ENCODE measurements around the gene RAI1.
A peak's percentile ranks its signal among the peaks of the same experiment; 100 is the strongest.

Gene RAI1

DNA sequence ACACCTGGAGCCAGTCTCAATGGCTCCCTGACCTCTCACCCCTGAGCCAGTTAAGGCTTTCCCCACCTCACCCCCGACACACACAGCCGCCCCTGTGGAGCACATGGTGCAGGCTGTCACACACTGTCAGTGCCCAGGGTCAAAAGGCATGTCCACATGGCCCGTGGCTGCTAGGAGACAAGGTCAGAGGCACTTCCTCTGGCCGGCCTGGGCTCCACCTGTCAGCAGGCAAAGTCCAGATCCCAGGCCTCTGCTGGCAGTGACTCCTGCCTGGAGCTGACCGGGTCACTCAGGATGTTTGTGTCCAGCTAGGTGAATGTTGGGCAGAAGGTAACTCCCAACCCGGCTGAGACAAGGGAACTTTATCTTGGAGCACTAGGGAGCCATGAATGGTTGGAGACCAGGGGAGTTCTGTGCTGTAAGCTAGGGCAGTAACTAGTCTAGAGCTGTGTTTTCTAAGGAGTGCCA lies 149.5 kb downstream of the RAI1 start:
- no peak for DNase-seq (ENCODE audit: low read depth)
- H3K4me3 ChIP-seq (ENCODE audit: low read depth, low read length): no peak overlapping the region

DNA sequence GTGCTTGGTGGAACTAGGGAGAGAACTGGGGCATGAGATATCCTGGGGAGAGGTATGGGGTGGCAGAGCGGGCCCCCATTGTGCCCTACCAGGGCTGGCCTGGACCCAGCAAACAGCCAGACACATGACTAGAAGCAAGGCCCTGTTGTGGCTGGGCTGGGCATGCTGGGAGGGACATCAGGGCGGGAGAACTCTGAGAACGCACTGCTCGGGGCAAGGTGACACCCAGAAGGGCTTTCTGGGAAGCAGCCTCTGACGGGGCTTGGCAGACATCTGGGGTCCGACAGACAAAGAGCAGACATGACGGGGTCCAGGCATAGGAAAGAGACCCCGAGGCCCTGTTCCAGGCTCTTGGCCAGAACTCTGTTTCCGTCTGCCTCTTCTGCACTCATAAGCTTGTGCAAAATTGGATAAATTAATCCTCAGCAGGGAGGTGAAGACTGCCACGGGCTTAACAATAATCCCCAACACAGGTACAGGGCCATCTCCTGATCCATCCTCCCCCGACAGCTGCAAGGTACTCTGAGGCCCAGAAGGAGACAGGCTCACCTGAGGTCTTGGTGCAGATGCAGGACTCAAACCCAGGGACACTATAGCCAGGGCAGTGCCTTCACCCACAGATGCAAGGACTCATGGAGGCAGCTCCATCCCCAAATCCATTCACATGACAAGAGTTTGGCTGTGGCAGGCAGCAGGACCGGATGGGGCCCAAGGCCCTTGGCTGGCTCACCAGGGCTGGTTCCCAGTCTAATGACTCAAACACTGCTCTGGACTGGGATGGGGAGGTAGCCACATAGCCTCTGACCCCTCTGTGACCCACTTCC lies 150.2 kb downstream of the RAI1 start:
- DNase-seq (ENCODE audit: low read depth): no peak
- H3K4me3 ChIP-seq (ENCODE audit: low read depth, low read length): no peak overlapping the region

DNA sequence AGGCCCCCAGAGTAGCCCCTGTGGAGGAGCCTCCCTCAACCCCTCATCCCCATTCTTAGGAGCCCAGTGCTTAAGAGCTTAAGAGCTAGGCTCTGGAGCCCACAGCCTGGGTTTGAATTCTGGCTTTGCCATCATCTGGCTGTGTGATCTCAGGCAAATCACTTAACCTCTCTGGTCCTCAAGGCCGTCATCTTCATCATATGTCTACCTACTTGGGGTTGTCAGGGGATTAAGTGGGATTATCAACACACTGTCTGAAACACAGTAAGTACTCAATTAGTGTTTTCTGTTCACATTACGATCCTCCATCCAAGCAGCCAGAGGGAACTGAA lies 150.7 kb downstream of the RAI1 start:
- no peak overlapping the region for H3K4me3 ChIP-seq (ENCODE audit: low read depth, low read length)
- DNase-seq (ENCODE audit: low read depth): no peak

DNA sequence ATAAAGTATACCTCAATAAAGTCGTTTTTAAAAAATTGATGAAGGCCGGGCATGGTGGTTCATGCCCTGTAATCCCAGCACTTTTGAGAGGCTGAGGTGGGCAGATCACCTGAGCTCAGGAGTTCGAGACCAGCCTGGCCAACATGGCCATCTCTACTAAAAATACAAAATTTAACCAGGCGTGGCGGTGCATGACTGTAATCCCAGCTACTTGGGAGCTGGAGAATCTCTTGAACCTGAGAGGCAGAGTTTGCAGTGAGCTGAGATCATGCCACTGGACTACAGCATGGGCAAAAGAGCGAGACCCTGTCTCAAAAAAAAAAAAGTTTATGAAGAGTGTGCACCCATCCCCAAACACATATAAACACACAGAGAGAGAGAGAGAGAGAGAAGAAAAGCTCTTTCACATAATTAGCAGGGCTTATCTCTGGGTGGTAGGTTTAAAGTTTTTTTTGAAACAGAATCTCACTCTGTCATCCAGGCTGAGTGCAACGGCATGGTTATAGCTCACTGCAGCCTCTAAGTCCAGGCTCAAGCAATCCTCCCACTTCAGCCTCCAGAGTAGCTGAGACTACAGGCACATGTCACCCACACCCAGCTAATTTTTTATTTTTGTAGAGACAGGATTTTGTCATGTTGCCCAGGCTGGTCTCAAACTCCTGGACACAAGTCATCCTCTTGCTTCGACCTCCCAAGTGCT lies 152.6 kb downstream of the RAI1 start:
- no peak overlapping the region for H3K4me3 ChIP-seq (ENCODE audit: low read depth, low read length)
- no peak for DNase-seq (ENCODE audit: low read depth)

- peak overlapping the region; percentile 79 for H3K4me3 ChIP-seq (ENCODE audit: low read depth, low read length)
- no peak for DNase-seq (ENCODE audit: low read depth)
Observed at GRCh38 chr17:17834974-17835373, 153.7 kb downstream of the RAI1 start.

DNA sequence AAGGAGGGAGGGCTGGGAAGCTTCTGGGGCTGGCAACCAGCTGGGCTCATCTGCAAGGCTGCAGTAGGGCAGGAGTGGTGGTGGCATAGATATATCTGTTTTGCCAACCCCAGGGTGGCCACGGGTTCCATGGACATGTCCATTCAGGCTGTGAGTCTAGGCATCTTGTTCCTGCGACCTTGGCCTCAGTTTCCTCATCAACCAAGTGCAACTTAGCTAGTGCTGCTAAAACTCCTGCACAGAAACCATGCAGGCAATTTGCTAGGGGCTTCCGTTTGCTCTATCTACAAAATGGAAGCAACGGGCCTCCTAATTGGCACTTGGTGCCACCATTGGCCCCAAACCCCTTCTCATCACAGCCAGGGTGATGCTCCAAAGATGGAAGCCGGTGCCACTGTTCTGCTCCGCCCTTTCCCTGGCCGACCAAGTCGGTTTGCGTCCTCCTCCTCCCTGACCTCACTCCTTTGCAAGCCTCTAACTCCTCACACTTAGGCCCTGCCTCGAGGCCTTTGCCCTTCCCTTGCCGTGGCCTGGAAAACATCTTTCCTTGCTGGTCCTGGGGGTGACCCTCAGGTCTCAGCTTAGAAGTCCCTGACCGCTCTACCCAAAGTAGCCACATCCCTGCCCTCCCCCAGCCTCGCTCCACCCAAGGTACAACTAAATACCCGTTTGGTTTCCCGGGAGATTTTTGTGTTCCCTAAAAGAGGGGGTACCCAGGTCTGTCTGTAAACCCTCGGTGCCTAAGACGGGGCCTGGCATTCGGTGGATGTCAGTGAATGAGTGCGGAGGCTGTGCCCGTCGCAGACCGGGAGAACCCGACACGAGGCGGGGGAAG lies 154.4 kb downstream of the RAI1 start:
- peak overlapping the region; percentile 79 for H3K4me3 ChIP-seq (ENCODE audit: low read depth, low read length)
- DNase-seq (ENCODE audit: low read depth): no peak

DNA sequence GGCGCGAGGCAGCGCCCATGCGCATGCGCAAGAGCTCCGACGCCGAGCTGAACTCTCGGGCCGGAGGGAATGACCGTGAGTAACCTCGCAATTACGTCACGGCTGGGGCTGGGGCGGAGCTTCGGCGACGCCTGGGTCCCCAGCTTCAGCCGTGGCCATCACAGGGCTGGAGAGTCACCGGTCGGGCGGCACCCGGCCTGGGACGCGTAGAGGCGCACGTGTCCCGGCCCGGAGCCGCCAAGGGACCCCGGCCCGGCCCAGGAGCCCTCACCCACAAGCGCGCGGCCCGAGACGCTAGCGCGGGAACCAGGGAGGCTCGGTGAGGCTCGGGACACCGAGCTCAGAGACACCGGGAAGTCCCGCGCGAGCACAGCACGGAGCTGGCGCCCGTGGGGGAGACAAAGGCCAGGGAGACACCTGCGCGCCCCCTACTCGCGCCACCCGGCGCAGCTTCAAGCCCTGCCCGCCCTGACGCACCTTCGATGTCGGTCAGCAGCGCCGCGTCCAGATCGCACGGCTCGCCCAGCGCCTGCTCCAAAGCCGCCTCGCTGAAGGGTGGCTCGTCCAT lies 155.1 kb downstream of the RAI1 start:
- peak; percentile 73 for DNase-seq (ENCODE audit: low read depth)
- peak overlapping the region; percentile 79 for H3K4me3 ChIP-seq (ENCODE audit: low read depth, low read length)

- peak within 1 kb of the TSS; percentile 79 for H3K4me3 ChIP-seq (ENCODE audit: low read depth, low read length)
- no peak for DNase-seq (ENCODE audit: low read depth)
Observed at GRCh38 chr17:17836818-17837379, 155.6 kb downstream of the RAI1 start, which contains the start of gene SREBF1. SREBF1 (minus strand) TSS chr17:17836986; CDS start chr17:17836817, 169 bp downstream.

DNA sequence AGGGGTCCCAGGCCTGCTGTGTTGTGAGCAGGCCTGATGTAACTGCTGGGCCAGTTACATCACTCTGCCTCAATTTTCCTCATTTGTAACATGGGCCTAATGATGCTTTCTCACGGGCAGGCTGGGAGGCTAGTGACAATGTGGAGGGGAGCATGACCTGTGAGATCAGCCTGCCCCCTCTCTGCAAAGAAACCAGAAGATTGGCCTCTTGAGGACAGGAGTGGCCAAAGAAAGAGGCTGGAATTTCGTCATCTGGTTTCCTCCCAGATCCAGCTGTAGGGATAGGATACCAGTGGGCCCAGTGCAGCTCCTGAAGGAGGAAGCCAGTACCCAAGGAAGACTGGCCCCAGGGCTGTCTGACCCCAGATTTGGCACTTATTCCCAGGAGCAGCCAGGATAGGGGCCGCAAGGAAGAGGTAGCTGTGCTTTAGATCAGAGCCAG lies 156.1 kb downstream of the RAI1 start:
- peak; percentile 73 for DNase-seq (ENCODE audit: low read depth)
- peak overlapping the region; percentile 79 for H3K4me3 ChIP-seq (ENCODE audit: low read depth, low read length)

DNA sequence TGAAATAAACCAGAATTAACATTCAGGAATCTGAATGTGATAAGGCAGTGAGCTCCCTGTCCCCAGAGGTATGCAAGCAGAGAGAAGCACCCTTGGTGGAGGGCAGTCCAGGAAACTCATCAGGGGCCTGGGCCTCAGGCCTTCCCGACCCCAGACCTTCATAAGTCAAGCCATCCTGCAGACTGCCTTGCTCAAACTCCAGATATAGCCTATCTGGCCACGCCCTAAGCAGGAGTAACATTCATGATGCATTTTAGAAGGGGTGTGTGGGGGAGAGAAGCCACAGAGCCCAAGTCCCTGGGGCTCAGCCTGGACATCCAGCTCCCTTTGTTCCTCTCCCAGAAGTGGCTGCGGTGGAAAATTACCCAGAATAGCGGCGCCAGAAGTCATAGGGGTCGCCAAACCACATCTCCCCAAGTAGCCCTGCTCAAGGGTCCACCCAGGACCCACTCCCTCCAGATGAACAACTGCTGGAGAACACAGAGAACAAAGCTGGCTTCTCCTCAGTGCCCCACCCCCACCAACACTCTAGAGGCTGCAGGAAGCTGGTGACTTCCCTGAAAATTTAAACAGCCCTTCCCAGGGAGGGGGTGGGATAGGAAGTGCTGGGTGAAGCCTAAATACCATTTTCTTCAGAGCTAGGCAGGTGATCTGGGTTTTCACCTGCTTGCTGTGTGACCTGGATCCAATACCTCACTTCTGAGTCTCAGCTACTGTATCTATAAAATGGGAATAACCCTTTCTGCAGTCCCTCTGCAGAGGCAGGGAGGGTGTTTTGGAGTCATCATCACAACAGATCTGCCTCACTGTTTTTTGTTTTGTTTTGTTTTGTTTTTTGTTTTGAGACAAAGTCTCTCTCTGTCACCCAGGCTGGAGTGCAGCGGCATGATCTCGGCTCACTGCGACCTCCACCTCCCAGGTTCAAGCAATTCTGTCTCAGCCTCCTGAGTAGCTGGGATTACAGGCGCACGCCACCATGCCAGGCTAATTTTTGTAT lies 157.0 kb downstream of the RAI1 start:
- no peak overlapping the region for H3K4me3 ChIP-seq (ENCODE audit: low read depth, low read length)
- DNase-seq (ENCODE audit: low read depth): no peak

DNA sequence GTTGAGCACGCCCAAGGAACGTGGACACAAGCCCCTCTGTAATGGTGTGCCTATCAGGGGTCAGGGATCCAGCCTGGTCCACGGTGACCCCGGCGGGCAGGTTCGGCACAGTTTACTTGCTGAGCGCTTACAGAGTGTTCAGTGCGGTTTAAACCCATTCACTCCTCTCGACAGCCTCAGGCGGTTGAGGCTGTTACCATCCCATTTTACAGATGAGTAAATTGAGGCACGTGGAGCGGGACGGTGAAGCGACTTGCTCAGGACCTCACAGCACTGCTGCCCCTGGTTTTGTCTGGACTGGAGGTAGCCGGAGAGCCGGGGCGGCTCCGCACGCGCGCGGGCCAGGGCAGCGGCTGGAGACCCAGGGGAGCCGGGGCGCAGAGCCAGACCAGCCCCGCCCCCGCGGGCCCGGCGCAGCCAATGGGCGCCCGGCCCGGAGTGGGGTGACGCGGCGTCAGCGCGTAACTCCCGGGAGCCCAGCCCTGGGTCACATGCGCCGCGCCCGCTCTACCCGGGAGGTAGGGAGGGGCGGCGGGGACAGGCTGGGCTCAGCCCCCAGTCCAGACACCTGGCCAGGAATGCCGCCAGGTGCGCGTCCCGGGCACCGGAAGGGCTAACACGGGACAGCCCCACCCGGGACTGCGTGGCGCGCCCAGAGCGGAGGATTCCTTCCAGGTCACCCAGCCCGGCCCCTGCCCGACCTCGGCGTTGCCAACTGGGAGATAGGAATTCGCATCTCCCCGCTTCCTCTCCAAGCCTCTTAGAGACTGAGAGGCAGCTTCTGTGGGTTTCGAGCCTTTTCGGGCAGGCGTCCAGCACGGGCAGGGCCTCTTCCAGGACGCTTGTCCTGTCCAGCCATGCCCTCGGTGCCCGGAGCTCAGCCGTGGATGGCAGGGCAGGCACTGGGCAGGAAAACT lies 158.8 kb downstream of the RAI1 start:
- H3K4me3 ChIP-seq (ENCODE audit: low read depth, low read length): peak overlapping the region; percentile 38
- DNase-seq (ENCODE audit: low read depth): peak; percentile 70

- no peak for DNase-seq (ENCODE audit: low read depth)
- peak overlapping the region; percentile 38 for H3K4me3 ChIP-seq (ENCODE audit: low read depth, low read length)
Observed at GRCh38 chr17:17840751-17841591, 159.7 kb downstream of the RAI1 start.

GRCh38 chr17:17841601-17842025 lies 160.4 kb downstream of the RAI1 start:
- no peak overlapping the region for H3K4me3 ChIP-seq (ENCODE audit: low read depth, low read length)
- DNase-seq (ENCODE audit: low read depth): no peak

DNA sequence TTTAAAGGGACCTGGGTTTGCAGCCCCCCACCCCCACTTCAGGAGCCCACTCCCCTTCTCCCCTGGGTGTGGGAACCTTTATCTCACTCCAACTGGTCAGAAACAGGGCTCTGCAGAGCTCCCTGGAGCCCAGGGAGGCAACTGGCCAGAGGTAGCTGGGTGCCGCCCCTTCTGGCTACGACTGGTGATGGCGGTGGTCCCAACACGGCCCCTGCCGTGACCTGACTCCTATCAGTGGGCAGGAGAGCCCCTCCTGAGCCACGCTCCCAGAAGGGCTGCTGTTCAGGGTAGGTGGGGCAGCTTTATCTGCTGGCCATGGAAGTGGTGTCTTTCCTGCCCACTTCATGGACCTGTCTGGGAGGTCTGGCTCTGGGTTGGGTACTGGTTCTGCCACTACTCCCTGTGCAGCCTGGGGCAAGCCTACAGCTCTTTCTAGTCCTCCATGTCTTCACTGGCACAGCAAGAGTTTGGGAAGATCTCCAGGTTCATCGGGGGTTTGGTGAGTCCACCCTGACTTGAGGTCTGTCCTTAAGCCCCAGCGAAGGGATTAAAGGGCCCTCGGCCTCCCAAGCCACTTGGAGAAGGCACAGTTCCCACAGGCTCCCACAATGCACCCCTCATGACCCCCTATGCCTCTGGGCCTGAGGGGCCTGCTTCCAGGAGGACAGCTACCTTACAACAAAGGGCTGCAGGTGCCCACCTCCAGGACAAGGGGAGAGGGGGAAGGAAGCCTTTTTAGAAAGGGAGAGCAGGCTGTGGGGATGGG lies 161.0 kb downstream of the RAI1 start:
- no peak overlapping the region for H3K4me3 ChIP-seq (ENCODE audit: low read depth, low read length)
- DNase-seq (ENCODE audit: low read depth): no peak

DNA sequence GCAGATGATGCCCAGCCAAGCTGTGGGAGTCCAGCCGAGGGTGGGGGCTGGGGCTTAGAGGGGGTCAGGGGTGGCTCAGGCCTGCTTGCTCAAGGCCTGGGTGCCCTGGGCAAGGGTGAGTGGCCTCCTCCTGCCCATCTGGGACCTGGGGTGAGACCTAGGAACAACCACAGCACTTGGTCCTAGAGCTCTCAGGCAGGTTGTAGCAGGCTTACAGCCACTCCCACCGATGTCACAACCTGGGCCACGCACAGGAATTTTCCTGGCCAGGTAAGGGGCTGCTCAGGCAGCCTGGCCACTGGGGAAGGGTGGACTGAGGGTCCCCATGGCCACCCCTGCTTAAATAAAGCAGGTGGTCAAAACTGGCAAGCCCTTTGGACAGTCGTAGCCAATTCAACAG lies 161.8 kb downstream of the RAI1 start:
- DNase-seq (ENCODE audit: low read depth): no peak
- H3K4me3 ChIP-seq (ENCODE audit: low read depth, low read length): no peak overlapping the region

DNA sequence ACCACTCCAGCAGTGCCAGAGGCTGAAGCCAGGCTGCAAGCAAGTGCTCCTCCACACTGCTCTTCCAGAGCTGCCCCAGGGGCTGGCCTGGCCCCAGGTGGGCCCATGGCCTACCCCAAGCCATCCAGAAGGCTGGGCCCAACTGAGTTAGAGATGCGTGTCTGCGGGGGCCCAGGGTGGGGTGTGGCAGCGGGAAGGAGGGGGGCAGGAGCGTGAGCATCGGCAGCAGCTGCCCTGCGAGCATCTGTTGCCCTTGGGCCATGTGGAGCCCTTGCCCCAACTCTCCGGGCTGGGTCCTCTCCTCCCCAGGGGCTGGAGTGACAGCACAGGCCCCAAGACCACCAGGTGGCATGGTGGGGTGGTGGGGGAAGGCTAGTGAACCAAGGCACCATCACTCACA lies 162.8 kb downstream of the RAI1 start:
- H3K4me3 ChIP-seq (ENCODE audit: low read depth, low read length): no peak overlapping the region

More for the DNA sequence above, 162.8 kb downstream of the RAI1 start:
- DNase-seq (ENCODE audit: low read depth): no peak

Data from skeletal muscle cell (primary cell).